ENCODE results near the gene ZNF438. TPM values are rescaled to one million over a fixed set of nuclear protein-coding genes. Genes with fewer than 3 reads are reported as not detected.

The ZNF438 gene, protein sequence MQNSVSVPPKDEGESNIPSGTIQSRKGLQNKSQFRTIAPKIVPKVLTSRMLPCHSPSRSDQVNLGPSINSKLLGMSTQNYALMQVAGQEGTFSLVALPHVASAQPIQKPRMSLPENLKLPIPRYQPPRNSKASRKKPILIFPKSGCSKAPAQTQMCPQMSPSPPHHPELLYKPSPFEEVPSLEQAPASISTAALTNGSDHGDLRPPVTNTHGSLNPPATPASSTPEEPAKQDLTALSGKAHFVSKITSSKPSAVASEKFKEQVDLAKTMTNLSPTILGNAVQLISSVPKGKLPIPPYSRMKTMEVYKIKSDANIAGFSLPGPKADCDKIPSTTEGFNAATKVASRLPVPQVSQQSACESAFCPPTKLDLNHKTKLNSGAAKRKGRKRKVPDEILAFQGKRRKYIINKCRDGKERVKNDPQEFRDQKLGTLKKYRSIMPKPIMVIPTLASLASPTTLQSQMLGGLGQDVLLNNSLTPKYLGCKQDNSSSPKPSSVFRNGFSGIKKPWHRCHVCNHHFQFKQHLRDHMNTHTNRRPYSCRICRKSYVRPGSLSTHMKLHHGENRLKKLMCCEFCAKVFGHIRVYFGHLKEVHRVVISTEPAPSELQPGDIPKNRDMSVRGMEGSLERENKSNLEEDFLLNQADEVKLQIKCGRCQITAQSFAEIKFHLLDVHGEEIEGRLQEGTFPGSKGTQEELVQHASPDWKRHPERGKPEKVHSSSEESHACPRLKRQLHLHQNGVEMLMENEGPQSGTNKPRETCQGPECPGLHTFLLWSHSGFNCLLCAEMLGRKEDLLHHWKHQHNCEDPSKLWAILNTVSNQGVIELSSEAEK
- total RNA-seq: 3.5 and 3.6 TPM in 2 replicates

DNA sequence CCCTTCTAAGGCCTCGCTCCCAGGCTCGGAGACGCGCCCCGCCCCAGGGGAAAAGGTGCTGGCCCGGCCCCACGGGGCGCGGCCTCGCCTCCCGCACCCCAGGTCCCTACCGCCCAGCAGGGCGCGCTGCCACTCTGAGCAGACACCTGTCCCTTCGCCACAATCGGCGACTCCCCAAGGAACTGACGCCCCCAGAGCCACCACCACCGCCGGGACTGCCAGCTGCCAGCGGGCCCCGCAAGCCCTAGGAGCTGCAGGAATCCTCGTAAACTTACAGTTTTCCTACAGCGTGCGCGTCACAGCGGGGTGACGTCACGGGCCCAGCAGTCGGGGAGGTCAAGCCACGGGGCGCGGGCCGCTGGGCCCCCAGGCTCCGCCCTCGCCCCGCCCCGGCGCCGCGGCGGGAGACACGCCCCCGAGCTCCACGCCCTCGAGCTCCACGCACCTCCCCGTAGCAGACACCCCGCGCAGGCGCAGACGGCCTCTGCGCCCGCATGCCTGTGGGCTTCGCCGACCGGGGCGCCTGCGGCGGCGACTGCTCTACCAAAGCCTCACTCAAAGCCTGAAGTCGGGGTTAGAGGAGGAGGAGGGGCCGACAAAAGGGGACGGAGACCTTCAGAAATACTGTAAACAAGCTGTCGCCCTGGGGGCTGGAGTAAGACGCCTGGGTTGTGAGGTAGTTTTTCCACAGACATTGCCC, at the start of gene ZNF438:
Gene ZNF438, minus strand, starts transcription at position 308 of the 700 bp plus-strand sequence. CDS start 154,831 bp downstream, outside the sequence.

Data from bronchus fibroblast of lung (primary cell).